Left lung (tissue), 10 donors: ENCODE measurements around the gene PIAS2. TPM values are rescaled to one million over a fixed set of nuclear protein-coding genes. Genes with fewer than 3 reads are reported as not detected.

ENCODE experiments used
- ATAC-seq: fragments of 200-7000 bp; cut with Tn5 transposase; one replicate; pipeline ENCODE4 v1.9.1; 2020; ENCODE audit warnings: moderate library complexity
- DNase-seq, 4 donors: peaks; one replicate each; pipeline ENCODE4 v3.0.0-alpha.2; 2013 to 2020
- H3K27ac ChIP-seq, 2 donors: fragments of 200-600 bp; sonication (generic) in 1 of 2; one replicate each; pipeline versions ENCODE4 v1.5.0 to v1.8.0; 2020 to 2021
- H3K27me3 ChIP-seq, 2 donors: fragments of 200-600 bp; sonication (generic) in 1 of 2; one replicate each; pipeline versions ENCODE4 v1.5.0 to v1.8.0; 2020 to 2021
- H3K36me3 ChIP-seq, 2 donors: fragments of 200-600 bp; sonication (generic) in 1 of 2; one replicate each; pipeline versions ENCODE4 v1.5.0 to v1.8.0; 2020 to 2021
- H3K4me1 ChIP-seq, 2 donors: fragments of 200-600 bp; one replicate each; pipeline ENCODE4 v1.8.0; 2021
- H3K4me3 ChIP-seq, 2 donors: fragments of 200-600 bp; sonication (generic) in 1 of 2; one replicate each; pipeline versions ENCODE4 v1.5.0 to v1.8.0; 2020 to 2021; ENCODE audit warnings: mild to moderate bottlenecking in 1 of 2
- H3K9me3 ChIP-seq, 2 donors: fragments of 200-600 bp; sonication (generic) in 1 of 2; one replicate each; pipeline versions ENCODE4 v1.5.0 to v1.8.0; 2020 to 2021
- CTCF ChIP-seq, 2 donors: fragments of 200-600 bp; sonication (generic) in 1 of 2; IDR thresholded peaks; one replicate each; pipeline versions ENCODE4 v1.5.0 to v1.8.0; 2021; ENCODE audit warnings: antibody characterized with exemption in 2 of 2
- intact Hi-C, 2 donors: fragments of 100-400 bp; cut with DNase I; formaldehyde crosslinking; loops; one replicate each; pipeline versions ENCODE4 v1.11.2 to v1.14.2; 2022
- polyA plus RNA-seq, 6 donors: library from polyadenylated mRNA; unstranded; fragments of 120-200 nt; gene quantifications; one replicate each; pipeline ENCODE4 v1.2.1, GENCODE V29; 2013; ENCODE audit not compliant: insufficient read length in 6 of 6
- total RNA-seq, 2 donors: library from RNA; stranded (reverse); fragmentation: NEBNext Ultra II Directional; extraction: Animal tissue kit (Norgen Biotek cat#: 25700); gene quantifications; one replicate each; pipeline ENCODE4 v1.2.1, GENCODE V29; 2021
- donor health status: DM: no; HTN: yes; CAD: no.
- donor health status: DM: no; HTN: no; CAD: no.

PIAS2 gene
- total and polyA plus RNA-seq, 8 donors, result 20.0 to 31.3 (median 22.1) TPM

DNA sequence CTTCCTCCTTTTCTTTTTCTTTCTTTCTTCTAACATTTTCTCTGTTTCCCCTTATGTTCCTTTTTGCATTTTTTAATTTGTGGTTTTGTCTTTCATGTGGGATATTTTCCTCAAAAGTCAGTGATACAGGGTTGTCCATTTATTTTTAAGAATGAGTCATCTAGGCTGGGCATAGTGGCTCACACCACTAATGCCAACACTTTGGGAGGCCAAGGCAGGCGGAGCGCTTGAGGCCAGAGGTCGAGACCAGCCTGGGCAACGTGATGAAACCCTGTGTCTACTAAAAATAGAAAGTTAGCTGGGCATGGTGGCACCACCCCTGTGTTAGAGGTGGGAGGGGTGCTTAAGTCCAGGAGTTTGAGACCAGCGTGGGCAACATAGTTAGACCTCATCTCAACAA, 35.9 kb upstream of the PIAS2 start:
- no peak for TF ChIP-seq CTCF (IDR thresholded peaks at IDR 0.05)
- Histone ChIP-seq H3K4me3 (no peak overlapping the region), H3K36me3 (no peaks in the 10 kb centered on the region), H3K27me3 (peaks cover 0 to under 1% of the 10 kb centered on the region in 2 donors), H3K9me3 (no peaks in the 10 kb centered on the region), H3K27ac (no peak overlapping the region), H3K4me1 (no peaks in the 10 kb centered on the region)
- ATAC-seq (no peak), DNase-seq (no peak)
- intact Hi-C loops, result no loop called here

DNA sequence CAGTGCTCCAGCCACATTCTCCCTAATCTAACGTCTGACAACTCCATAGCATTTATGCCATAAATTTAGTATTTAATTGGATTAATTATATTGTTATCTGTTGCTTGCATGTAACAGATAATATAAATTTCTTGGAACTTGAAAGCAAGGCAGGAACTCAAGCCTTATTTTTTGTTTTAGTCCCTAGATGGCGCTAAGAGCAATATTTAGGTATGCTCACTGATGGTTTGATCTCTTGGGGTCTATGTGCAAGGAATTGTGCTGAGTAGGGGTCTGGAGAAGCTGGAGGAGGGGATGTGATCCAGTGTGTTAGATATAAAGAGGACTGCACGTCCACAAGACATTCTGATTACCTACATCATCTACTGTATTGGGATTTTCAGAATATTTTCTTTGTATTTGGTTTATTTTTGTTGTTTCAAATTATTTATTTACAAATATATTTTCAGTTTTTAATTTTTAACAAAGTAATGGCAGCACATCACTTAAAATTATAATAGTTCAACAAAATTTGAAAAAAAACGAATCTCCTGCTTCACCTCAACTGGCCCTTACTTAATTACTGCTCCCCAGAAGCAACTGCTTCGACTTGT, 32.9 kb upstream of the PIAS2 start:
- Histone ChIP-seq H3K9me3 (no peaks in the 10 kb centered on the region), H3K4me3 (no peak overlapping the region), H3K36me3 (no peaks in the 10 kb centered on the region), H3K27me3 (peaks cover 0 to 18% of the 10 kb centered on the region in 2 donors), H3K4me1 (no peaks in the 10 kb centered on the region), H3K27ac (no peak overlapping the region)
- intact Hi-C loops, result no loop called here
- DNase-seq (no peak), ATAC-seq (no peak)
- TF ChIP-seq CTCF (IDR thresholded peaks at IDR 0.05), result peak in 1 of 2 donors; percentile 20

DNA sequence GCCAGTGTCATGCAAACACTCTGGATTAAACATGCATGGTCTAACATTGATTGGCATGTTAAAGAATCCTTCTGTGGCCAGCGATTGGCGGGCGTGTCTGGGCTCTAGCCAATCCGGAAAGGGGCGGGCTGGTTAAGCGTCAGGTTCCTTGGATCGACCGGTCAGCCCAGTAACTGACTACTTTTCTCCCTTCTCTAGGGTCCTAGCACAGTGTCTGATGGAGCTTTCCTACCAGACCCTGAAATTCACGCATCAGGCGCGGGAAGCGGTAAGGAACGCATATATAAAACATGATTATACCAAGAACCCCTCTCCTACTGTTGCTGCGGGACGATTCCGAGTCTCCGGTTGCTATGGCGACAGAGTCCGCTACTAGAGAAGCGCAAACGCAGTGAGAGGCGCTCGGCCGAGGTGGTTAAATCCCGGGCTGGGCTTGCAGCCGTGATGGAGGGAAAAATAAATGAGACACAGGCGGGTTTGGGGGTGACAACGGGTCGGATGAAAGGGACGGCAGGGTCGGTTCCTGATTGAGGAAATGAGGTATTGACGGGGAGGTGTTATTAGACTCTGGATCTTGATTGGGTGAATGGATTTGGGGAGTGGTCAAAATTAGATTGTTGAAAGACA, 29.5 kb upstream of the PIAS2 start:
- Histone ChIP-seq H3K27me3 (peaks cover 0 to 18% of the 10 kb centered on the region in 2 donors), H3K9me3 (no peaks in the 10 kb centered on the region), H3K36me3 (no peaks in the 10 kb centered on the region), H3K4me1 (no peaks in the 10 kb centered on the region), H3K27ac (no peak overlapping the region), H3K4me3 (peak overlapping the region; percentile 43 to 55)
- ATAC-seq (peak; percentile 99), DNase-seq (peak; percentile 72 to 86 (median 82))
- intact Hi-C loops, result no loop called here
- TF ChIP-seq CTCF (IDR thresholded peaks at IDR 0.05), result no peak

GRCh38 chr18:46942646-46943045, 25.3 kb upstream of the PIAS2 start:
- TF ChIP-seq CTCF (IDR thresholded peaks at IDR 0.05), result no peak
- DNase-seq, result no peak
- no peaks in the 10 kb centered on the region for H3K9me3 ChIP-seq
- H3K27ac ChIP-seq, result no peak overlapping the region
- peaks cover 0 to 12% of the 10 kb centered on the region in 2 donors for H3K27me3 ChIP-seq
- no peaks in the 10 kb centered on the region for H3K36me3 ChIP-seq
- no peak for ATAC-seq
- intact Hi-C loops, result no loop called here
- no peak overlapping the region for H3K4me3 ChIP-seq
- H3K4me1 ChIP-seq, result no peaks in the 10 kb centered on the region

- intact Hi-C loops, result no loop called here
- TF ChIP-seq CTCF (IDR thresholded peaks at IDR 0.05), result no peak
- ATAC-seq, result no peak
- Histone ChIP-seq H3K27ac (no peak overlapping the region), H3K4me1 (no peaks in the 10 kb centered on the region), H3K36me3 (no peaks in the 10 kb centered on the region), H3K9me3 (no peaks in the 10 kb centered on the region), H3K4me3 (no peak overlapping the region), H3K27me3 (no peaks in the 10 kb centered on the region)
- DNase-seq, result no peak
Observed at GRCh38 chr18:46939998-46940571, 22.8 kb upstream of the PIAS2 start.
